Measurements from ENCODE around the gene ULK4.
"Not testable (repeated sequence)": the region's sequence is repeated elsewhere in the genome, so short reads cannot be mapped to it uniquely, and the experiment has no call there.

Gene ULK4

DNA sequence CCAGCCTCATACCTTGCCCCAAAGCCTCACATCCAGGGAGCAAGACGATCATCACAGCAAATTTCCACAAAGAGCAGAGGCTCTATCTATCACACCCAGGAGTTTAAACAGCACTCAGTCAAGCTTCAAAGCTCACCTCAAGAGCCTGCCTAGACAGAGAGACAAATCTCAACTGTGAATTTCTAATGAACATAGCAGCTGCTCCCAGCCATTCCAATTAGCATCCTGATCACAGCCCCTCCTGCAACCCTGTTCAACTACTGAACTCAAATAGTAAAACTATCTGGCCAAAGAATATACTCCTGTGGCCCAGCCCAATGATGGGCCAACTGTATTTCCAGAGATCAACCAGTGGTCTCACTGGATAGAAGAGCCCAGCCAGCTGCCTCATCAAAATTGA lies 492.8 kb downstream of the ULK4 start:
- DNase-seq, result no peak

DNA sequence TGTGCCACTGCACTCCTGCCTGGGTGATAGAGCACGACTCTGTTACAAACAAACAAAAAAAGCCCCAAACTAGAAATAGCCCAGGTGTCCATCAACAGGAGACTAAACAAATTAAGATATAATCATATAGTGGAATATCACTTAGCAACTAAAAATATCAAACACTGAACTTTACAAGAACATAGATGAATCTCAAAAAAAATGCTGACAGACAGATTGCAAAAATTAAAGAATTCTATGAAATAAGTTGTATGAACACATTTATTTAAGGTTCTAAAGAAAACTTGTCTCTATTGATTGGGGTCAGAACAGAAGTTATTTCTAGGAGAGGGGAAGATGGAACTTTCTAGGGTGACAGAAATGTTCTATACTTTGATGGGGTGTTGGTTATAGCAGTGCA lies 494.4 kb downstream of the ULK4 start:
- DNase-seq, result no peak

DNA sequence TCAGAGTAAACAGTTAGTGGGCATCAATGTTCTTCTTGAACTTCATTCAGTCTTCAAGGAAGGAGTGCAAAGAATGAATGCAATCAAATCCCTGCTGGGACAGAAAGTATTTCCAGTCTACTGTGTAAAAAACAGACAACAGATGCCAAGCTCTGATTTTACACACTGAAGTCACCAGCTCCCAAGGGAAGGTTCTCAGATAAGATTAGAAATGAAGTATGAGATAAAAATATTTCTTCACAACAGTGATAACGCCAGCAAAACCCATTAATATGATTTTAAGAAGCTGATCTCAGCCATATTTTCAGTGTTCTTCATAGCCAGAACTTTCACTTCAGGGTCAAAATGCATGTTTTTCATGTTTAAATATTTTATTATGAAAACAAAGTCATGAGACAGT lies 497.0 kb downstream of the ULK4 start:
- no peak for DNase-seq

DNA sequence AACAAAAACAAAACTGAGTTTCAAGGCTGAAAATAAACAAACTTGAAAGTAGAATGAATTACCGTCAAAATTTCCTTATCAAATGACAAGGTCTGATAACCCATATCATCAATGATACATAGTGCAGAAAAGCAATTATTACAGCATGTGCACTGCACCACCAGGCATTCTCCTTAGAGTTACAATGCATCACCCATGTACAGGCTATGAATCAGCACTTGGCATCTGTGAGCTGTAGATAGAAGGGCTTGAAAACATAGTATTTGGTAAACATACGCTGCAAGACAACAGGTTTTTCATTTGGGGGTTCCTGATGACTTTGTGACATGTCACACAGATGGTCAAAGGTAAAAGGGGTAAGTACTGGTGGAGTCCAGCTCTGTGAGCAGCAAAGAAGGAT lies 497.5 kb downstream of the ULK4 start:
- no peak for DNase-seq

DNA sequence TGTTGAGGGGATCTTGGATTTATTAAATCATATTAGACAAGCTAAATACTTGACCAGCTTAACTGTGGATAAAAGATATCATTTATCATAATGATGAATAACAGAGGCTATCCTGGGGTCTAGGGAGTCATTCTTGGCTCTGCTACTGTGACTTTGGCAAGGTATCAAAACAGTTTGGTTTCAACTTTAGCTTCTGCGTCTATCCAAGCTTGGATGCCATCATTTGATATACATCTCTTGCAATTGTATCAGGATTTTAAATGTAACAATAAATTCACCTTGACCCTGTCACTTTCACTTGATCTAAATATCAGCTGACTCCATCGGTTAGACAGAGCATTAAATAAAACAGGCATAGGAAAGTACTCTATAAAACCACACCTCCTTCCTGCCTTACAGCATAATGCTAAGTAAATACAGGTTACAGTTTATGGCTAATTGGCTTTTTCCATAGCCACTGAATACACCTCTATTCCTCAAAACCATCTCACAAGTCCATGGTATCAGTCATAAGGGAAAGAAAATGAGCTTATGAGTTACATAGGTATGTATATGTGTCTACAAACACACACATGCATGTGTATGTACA lies 499.7 kb downstream of the ULK4 start:
- DNase-seq, result no peak

DNA sequence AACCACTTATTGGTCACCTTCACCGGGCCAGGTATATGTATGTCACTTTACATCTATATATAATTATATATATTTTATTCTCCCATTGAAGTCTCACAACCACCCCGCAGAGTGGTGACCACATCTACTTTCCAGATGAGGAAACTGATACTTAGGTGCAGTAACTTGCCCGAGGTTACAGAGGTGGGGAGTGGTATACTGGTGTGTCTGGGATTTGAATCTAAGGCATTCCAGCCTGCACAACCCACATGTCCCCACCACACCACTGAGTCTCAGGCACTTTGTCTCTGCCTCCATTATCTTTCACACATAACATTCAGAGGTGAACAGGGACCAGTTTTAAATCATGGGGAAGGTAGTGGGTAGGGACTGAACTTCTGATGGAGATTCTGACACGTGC lies 501.2 kb downstream of the ULK4 start:
- DNase-seq, result no peak

DNA sequence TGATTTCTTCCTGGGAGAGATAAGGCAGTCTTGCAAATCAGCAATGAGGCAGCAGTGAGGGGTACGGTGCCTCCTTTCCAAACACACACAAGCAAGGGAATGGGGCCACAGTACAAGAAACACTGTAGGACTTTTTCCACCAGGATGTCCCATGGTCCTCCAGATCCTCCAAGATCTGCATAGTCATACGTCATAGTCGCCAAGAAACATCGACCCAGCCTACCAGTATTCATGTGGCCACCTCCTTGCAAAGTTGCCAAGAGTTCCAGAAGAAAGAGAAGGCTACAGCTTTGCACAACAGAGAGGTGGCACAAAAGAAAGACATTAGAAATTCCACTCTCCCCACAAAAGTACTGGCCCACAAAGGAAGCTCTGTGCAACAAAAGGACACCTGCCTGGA lies 504.7 kb downstream of the ULK4 start:
- DNase-seq, result no peak

DNA sequence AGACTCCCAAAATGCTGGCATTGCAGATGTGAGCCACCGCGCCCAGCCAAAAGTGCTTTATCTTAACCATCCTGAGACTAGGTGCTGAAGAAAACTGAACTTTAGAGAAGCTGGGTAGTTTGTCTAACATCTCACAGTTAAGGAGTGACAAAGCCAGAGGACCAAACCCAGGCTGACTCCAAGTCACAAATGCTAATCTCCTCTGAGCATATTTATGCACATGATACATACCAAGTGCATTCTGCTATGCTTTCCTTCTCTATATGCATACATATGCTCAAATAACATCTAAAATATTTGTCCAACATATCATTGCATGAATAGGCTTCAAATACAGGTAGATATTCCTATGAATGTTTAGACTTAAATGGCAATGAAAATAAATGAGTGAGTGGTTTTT lies 505.7 kb downstream of the ULK4 start:
- no peak for DNase-seq

DNA sequence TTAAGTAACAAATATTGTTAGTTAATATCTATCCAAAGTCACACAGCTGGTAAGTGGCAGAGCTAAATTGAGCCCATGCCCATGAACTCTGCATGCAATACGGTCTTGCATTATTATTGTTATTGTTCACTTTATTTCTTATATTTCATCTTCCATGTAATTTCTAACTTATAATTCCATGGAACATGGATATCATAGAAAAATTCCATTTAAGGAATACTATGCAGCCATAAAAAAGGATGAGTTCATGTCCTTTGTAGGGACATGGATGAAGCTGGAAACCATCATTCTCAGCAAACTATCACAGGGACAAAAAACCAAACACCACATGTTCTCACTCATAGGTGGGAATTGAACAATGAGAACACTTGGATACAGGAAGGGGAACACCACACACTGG lies 508.3 kb downstream of the ULK4 start:
- DNase-seq, result not testable (repeated sequence)

DNA sequence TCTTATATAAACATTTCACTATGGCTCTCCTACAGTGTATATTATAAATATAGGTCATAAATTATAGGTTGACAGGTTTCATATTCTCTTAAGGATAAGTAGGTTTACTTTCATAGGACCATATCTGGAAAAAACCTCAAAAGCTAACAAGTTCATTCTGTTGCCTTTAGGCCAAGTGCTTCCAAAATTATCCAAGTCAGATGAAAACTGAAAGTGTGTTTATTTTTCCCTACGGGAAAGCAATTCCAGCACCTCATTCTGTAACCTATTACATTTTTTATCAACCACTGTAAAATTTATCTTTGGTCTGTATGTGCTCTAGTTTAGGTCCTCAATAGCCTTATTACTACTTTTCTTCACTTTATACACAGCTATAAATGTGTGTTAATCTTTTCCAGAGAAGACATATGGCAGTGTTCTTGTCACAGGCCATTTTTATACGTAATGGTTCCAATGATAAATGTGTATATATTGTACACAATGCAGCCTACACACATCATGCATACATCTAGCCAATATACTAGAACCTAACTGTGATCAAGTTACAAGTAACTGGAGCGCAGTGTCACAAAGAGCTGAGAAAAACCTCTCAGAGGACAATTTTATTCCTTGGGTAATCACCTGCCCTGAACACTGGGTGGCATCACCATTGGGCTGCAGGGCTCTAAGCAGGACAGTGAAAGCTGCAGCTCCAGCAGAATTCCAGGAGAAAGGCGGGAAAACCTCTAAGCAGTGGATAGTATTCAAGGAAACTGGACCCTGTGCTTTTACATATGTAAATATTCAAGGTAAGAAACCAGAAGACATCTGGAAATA lies 511.3 kb downstream of the ULK4 start:
- no peak for DNase-seq

DNA sequence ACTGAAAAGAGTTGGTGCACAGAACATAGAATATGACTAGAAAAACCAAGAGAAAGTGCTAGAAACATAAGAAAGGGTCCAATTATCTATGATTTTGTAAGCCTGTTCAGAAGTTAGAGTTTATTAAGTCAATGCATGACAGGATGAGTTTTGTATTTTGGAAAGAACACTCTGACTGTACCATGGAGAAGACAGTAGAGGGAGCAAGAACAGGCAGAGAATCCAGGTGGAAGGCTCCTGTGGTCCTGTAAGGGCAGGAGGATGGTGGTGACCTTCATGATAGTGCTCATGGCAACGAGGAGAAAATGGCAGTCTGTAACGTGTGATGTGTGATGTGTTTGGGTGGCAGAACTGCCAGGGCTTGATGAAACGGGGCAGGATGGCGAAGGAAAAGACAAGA lies 513.5 kb downstream of the ULK4 start:
- no peak for DNase-seq

DNA sequence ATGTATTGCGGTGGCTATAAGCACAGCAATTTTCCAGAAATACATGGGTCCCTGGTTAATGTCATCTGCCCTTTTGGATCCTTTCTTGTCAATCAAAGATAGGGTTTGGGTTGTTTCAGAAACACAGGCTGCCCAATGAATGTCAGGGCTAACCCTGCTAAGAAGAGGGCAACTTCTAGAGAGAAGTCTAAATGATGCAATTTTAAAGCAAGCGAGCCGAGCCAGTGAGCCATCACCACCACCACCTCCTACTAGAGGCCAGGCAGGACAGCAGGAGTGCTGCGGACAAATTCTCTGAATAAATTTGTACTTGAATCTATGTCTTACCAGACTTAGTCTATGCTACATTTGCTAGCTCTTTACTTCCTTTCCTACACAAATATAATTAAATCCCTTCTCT lies 514.2 kb downstream of the ULK4 start:
- no peak for DNase-seq

DNA sequence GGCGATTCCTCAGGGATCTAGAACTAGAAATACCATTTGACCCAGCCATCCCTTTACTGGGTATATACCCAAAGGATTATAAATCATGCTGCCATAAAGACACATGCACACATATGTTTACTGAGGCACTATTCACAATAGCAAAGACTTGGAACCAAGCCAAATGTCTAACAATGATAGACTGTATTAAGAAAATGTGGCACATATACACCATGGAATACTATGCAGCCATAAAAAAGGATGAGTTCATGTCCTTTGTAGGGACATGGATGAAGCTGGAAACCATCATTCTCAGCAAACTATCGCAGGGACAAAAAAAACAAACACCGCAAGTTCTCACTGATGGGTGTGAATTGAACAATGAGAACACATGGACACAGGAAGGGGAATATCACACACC lies 515.6 kb downstream of the ULK4 start:
- DNase-seq, result not testable (repeated sequence)

DNA sequence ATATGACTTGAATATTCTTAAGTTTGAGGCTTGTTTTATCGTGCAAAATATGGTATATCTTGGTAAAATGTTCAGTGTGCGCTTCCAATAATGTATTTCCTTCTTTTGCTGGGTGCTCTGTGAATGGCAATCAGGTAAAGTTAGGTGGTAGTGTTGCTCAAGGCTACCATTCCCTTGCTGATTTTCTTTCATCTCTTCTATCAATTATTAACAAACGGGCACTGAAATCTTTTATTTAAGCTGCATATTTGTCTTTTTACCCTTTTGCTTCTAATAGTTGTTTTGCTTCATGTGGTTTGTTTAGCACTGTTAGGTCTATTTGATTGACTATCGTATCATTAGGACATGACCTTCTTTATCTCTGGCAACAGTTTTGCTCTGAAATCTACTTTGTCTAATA lies 520.3 kb downstream of the ULK4 start:
- DNase-seq, result no peak

DNA sequence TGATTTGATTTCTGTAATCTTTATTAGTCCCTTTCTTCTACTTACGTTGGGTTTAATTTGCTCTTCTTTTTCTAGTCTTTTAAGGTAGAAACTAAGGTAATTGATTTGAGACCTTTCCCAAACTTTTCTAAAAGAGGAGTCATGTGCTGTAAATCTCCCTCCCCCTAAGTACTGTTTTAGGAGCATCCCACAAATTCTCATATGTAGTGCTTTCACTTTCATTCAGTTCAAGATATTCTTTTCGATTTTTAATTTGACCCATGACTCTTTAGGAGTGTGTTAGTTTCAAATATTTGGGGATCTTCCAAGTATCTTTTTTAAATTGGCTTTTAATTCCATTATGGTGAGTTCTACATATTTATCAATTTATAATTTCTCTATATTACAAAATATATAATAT lies 520.8 kb downstream of the ULK4 start:
- no peak for DNase-seq

DNA sequence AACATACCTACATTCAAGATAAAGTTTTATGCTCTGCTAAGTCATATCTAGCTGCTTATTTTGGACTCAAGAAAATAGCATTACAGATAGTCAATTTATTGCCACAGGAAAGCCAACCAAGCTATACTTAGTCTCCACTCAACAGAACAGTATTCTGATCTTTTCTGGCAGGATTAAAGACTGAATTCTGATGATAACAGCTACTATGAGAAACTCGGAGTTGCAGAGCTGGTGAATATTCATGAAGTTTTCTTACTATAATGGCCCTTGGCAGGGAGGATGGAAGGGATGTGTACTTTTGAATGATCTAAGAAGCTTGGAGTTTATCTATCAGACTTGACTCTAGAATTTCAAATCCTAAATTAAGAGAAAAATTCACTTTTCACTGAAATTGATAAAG lies 524.9 kb downstream of the ULK4 start:
- no peak for DNase-seq

DNA sequence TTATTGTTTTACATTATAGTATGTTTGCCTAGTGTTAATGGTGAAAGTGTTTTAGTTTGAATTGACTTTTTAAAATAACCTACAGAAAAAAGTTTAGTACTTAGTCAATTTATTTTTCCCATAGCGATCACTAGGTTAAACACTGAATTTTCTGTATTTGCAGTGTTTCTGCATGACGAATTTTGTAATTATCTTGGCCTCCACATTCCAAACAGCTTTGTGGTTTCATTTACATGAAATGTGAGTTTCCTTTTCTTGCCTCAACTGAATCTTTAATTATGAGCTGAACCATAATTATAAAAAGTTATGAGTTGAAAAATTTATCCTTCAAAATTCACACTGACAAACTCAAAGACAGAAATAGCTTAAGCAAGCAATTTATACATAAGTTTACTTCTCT lies 527.1 kb downstream of the ULK4 start:
- no peak for DNase-seq

DNA sequence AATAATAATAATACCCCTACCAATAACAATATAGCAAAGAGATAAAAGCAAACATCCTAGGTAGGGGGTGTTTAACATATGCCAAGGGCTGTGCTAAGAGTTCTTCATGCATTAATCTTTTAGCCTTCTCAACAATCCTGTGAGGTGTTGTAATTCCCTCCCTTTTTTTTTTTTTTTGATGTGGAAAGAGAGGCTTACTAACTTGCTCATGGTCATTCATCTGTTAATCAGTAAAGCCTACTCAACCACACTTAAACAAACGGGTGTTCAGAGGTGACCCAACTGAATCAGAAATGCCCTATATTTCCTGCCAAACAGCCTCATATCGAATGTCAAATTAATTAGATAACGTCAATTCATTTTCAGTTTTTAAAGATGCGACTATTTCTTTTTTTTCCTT lies 530.5 kb downstream of the ULK4 start:
- no peak for DNase-seq

DNA sequence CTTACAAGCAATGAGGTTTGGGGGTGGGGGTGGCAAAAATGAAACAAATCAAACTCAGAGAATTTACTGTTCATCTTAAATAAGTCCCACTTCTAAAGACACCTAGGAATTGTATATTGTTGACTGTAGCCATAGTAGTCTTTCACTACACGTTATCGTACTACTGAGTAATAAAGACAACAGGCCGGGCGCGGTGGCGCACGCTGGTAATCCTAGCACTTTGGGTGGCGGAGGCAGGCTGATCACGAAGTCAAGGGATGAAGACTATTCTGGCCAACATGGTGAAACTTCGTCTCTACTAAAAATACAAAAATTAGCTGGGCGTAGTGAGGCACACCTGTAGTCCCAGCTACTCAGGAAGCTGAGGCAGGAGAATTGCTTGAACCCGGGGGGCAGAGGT lies 531.0 kb downstream of the ULK4 start:
- no peak for DNase-seq

DNA sequence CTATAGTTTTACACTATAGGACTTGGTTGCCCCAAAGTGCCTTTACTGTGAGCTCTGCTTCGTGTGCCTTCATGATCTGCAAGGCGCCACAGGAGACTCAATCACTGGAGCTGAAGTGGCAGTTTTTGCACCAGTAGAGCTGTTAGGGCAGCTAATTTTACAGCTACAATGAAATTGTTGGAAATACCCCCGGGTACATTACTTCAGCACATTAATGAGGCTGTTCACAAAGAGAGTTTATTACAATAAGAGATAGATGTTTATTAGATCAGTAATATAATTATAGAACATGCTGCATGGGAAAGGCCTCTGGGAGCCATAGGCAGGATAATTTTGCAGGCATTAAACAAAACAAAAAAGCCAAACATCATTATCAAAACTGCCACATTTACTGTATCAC lies 531.5 kb downstream of the ULK4 start:
- no peak for DNase-seq

DNA sequence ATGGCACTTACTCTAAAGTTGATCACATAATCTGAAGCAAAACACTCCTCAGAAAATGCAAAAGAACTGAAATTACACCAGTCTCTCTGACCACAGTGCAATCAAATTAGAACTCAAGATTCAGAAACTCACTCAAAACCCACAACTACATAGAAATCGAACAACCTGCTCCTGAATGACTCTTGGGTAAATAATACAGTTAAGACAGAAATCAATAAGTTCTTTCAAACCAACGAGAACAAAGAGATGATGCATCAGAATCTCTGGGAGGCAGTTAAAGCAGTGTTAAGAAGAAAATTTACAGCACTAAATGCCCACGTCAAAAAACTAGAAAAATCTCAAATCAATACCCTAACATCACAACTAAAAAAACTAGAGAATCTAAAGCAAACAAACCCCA lies 535.4 kb downstream of the ULK4 start:
- DNase-seq, result no peak

DNA sequence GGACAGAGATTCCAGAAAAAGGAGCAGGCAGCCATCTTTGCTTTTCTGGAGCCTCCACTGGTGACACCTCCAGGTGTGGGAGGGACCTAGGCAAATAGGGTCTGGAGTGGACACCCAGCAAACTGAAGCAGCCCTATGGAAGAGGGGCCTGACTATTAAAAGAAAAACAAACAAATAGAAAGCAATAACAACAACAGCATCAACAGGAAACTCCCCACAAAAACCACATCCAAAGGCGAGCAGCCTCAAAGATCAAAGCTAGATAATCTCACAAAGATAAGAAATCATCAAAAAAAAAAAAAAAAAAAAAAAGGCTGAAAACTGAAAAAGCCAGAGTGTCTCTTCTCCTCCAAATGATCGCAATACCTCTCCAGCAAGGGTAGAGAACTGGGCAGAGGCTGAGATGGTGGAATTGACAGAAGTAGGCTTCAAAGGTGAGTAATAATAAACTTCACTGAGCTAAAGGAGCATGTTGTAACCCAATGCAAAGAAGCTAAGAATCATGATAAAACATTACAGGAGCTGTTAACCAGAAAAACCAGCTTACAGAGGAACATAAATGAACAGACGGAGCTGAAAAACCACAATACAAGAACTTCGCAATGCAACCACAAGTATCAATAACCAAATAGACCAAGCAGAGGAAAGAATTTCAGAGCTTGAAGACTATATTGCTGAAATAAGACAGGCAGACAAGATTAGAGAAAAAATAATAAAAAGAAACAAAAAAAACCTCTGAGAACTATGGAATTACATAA lies 537.2 kb downstream of the ULK4 start:
- no peak for DNase-seq

DNA sequence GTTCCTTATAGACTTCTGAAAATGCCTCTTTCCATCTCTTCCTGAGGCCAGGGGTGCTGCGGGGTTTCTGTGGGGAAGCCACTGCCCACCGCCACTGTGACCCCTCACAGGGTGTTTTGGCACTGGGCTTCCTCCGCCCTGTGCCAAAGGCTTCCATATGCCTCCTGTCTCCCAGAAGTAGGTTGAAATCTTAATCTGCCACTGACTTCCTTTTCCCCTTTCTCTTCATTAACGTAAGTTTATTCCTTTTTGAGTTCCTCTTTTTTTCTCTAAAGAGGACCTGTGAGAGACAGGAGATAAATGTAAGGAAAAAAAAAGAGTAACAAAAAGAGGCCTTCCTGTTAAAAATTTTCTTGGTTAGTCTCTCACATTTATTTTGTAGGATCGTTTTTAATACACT lies 542.1 kb downstream of the ULK4 start:
- no peak for DNase-seq

DNA sequence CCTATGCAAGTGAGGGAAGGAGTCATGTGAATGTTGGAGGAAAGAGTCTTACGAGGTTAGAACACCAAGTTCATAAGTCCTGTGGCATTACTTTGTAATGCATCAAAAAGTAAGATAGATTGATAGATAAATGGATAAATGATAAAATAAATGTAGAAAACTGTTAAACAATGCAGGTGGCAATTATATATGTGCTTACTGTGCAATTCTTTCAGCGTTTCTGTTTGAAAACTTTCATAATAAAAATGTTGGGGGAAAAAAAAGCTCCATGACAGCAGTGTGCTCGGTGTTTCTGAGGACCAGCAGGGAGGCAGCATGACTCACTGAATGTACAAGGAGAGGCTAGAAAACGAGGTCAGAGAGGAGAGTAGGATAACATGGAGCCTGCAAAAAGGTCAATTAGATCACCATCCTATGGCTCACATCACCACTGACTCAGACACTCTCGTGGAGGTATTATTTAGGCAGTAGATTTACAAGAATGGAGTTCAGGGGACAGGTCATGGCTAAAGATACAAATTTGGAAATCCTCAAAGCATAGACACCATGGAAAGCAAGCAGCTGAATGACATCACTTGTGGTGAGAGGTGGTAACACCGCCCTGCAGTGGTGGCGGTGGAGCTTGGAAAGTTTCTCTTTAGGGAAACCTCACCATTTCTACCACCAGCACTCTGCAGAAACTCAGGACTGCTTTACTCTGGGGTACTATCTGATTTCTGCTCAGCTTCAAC lies 542.8 kb downstream of the ULK4 start:
- peak in 1 of 2 donors; percentile 5 for DNase-seq

All from stimulated activated CD4-positive, alpha-beta T cell treated with anti-CD3 and anti-CD28 coated beads, Interleukin-2, amount 100 ng/mL, for 24 hours (primary cell).